HT-29 (cell line): ENCODE data around the gene EFNA1. TPM values are rescaled to one million over a fixed set of nuclear protein-coding genes. Genes with fewer than 3 reads are reported as not detected.

Source experiments
- DNase-seq: peaks from one replicate; pipeline ENCODE4 v3.0.0-alpha.2; 2015; ENCODE audit warnings: low spot score
- total RNA-seq: library from RNA; depleted of rRNA; stranded (reverse); fragments of >200 nt; shearing (Covaris generic); gene quantifications from 2 replicates; pipeline ENCODE4 v1.2.3, GENCODE V29; 2014; rRNA removed

The EFNA1 gene, protein sequence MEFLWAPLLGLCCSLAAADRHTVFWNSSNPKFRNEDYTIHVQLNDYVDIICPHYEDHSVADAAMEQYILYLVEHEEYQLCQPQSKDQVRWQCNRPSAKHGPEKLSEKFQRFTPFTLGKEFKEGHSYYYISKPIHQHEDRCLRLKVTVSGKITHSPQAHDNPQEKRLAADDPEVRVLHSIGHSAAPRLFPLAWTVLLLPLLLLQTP
- 49.8 and 62.7 TPM in 2 replicates for total RNA-seq

GRCh38 chr1:155127105-155127966 lies at the start of gene EFNA1:
TSS of gene EFNA1 (plus strand) at chr1:155127876. CDS start at chr1:155127978, 102 bp downstream.
- peak; percentile 79 for DNase-seq

- peak; percentile 60 for DNase-seq
These were observed 49.0 kb upstream of the EFNA1 start, which contains the start of gene EFNA3 for GRCh38 chr1:155078469-155079209. TSS of gene EFNA3 (plus strand) at chr1:155078837. CDS start at chr1:155078942, 105 bp downstream.

- no peak for DNase-seq
These were observed 48.5 kb upstream of the EFNA1 start for GRCh38 chr1:155079210-155079486.

GRCh38 chr1:155079487-155080311 lies 48.0 kb upstream of the EFNA1 start:
- DNase-seq, result no peak

DNA sequence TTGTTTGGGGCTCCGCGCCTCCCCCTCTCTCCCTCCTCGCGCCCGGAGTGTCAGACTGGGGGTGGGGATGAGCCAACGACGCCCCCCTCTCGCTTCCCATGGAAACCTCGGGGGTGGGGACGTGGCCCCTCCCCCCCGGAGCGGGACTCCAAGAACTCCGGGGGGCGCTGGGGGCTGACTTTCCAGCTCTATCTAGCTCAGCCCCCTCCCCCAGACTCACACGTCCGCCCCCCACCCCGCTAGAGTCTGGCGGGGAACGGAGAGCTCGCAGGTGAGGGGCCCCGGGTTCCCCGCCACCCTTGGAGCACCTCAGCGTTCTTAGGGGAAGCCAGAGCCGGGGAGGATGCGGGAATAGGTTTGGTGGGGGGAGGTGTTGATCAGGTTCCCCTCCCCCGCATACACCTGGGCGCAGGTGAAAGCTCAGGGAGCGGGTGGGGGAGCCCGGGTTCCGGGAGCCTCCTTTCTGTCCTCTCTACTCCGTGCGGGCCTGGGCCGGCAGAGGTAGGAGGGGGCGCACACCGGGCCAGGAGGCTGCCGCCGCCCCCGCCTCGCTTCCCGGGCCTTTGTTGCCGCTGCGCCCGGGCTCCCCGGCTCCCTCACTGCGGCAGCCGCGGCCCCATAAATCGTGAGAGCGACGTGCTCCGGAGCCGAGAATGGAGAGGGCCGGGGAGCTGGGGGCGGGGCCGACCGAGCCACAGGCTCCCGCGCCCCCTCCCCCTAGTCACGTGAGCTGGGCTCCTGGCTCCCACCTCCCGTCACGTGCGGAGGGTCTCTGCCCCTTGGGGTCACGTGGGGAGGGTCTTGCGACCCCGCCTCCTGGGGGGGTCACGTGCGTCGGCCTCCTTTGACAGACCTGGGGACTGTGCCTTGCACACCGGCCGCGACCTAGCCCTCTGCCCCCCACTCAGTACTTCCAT lies 47.1 kb upstream of the EFNA1 start:
- no peak for DNase-seq

GRCh38 chr1:155081472-155082300 lies 46.0 kb upstream of the EFNA1 start:
- DNase-seq, result no peak

DNA sequence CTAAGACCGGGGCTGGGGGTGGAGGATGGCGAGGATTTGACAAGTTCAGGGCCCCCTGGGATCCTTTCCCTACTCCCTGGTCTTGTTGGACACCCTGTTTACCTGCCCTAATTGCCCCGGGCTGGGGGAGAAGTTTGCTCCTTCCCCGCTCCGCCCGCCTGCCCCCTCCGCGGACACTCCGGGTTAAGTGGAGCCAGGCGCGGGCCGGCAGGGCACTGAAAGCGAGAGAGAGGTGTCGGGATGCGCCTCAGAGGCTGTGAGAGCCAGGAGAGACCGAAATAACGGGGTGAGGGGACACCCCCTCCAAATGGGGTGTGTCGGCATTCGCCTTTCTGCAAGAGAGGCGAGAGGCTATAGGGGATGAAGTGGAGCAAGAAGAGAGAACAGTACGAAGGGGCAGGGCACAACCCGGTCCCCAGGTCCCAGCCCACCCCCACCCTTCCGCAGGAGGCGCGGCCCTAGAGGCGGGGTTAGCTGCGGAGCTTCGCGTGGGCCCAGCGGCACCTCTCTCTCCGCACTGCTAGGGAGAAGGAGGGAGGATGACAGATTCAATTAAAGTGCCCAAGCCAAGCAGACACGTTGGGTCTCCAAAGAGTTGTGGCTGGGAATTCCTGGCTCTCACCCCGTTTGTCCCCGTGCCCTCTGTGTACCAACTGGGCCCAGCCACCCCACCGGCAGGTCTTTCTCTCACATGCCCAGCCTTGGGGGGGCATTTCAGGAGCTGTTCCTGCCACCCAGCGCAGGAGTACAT lies 45.2 kb upstream of the EFNA1 start:
- DNase-seq, result no peak

DNA sequence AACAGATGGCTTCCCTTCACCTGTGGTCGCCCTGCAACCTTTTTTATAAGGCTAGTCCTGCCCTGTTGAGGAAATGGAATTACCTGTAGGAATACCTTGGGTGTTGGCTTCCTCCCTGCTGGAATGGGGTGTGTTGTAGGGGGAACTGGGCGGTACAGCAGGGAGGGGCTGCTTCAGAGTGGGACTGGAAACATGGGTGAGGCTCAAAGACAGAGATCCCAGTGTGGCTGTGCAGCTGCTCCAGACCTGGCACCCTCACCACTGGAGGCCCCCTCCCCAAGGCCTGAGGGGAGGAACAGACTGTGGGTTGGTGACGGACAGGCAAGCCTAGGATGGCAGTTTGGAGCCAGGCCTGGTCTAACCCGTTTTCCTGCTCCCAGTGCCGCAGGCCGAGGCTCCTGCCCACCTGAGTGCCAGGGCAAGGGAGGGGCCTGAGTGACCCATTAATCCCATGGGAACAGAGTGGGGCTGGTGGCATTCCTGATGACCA lies 44.6 kb upstream of the EFNA1 start:
- peak; percentile 63 for DNase-seq

- peak; percentile 62 for DNase-seq
These were observed 43.6 kb upstream of the EFNA1 start for GRCh38 chr1:155083865-155084721.

DNA sequence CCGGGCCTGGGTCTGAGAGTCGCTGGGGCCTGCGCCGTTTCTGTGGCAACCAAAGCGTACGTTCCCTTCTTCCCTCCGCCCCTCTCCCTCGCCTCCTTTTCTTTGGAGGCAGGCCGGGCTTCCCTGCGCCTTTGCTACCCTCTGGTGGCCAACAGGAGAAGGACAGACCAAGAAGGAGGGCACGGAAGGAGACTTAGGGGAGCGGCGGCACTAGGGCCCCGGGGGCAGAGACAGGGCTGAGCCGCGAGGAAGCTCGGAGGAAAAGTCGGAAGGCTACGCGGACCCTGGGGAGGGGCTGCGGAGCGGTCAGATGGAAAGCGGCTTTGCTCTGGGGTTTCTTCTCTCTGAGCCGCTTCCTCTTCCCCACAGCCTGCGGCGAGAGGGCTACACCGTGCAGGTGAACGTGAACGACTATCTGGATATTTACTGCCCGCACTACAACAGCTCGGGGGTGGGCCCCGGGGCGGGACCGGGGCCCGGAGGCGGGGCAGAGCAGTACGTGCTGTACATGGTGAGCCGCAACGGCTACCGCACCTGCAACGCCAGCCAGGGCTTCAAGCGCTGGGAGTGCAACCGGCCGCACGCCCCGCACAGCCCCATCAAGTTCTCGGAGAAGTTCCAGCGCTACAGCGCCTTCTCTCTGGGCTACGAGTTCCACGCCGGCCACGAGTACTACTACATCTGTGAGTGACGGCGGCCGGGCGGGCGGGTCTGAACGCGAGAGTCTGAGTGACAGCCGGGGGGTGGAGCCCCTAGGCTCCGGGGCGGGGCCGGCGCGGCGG lies 42.8 kb upstream of the EFNA1 start:
- peak; percentile 95 for DNase-seq

GRCh38 chr1:155085504-155086127 lies 42.1 kb upstream of the EFNA1 start:
- peak; percentile 61 for DNase-seq

DNA sequence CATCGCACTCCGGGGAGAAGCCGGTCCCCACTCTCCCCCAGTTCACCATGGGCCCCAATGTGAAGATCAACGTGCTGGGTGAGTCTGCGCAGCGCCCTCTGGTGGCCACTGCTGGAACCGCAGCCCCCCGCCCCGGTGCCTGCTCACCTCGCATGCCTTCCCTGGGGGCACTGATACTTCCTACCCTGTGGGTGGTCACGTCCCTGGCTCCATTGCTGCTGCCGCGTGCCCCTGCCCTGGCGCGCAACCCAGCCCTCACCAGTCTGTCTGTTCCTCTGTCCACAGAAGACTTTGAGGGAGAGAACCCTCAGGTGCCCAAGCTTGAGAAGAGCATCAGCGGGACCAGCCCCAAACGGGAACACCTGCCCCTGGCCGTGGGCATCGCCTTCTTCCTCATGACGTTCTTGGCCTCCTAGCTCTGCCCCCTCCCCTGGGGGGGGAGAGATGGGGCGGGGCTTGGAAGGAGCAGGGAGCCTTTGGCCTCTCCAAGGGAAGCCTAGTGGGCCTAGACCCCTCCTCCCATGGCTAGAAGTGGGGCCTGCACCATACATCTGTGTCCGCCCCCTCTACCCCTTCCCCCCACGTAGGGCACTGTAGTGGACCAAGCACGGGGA lies 41.4 kb upstream of the EFNA1 start:
- peak; percentile 73 for DNase-seq

DNA sequence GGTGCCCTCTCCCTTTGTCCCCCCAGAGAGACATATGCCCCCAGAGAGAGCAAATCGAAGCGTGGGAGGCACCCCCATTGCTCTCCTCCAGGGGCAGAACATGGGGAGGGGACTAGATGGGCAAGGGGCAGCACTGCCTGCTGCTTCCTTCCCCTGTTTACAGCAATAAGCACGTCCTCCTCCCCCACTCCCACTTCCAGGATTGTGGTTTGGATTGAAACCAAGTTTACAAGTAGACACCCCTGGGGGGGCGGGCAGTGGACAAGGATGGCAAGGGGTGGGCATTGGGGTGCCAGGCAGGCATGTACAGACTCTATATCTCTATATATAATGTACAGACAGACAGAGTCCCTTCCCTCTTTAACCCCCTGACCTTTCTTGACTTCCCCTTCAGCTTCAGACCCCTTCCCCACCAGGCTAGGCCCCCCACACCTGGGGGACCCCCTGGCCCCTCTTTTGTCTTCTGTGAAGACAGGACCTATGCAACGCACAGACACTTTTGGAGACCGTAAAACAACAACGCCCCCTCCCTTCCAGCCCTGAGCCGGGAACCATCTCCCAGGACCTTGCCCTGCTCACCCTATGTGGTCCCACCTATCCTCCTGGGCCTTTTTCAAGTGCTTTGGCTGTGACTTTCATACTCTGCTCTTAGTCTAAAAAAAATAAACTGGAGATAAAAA lies 40.7 kb upstream of the EFNA1 start:
- no peak for DNase-seq

- DNase-seq, result peak; percentile 85
These were observed 36.3 kb upstream of the EFNA1 start for GRCh38 chr1:155091071-155092051.
